Ovary (tissue), 9 donors: ENCODE measurements around the gene MND1. TPM values are rescaled to one million over a fixed set of nuclear protein-coding genes. Genes with fewer than 3 reads are reported as not detected.
A peak's percentile ranks its signal among the peaks of the same experiment; 100 is the strongest.

ENCODE experiments used
- DNase-seq, 5 donors: peaks; one replicate each; pipeline ENCODE4 v3.0.0-alpha.2; 2019 to 2020
- H3K27ac ChIP-seq, 2 donors: fragments of 200-600 bp; one replicate each; pipeline versions ENCODE4 v1.5.1 to v1.8.0; 2019 to 2022
- H3K27me3 ChIP-seq: fragments of 200-600 bp; one replicate; pipeline ENCODE4 v1.8.0; 2022
- H3K36me3 ChIP-seq: fragments of 200-600 bp; sonication (generic); one replicate; pipeline ENCODE4 v1.5.1; 2019
- H3K4me1 ChIP-seq: one replicate; pipeline ENCODE4 v1.8.1; 2013; ENCODE audit warnings: mild to moderate bottlenecking, moderate library complexity; ENCODE audit not compliant: insufficient read depth
- H3K4me3 ChIP-seq: fragments of 200-600 bp; sonication (generic); one replicate; pipeline ENCODE4 v1.5.1; 2017
- H3K9me3 ChIP-seq, 2 donors: fragments of 200-600 bp in 1 of 2; sonication (generic) in 1 of 2; one replicate each; pipeline versions ENCODE4 v1.5.1 to v1.8.1; 2013 to 2019; ENCODE audit warnings: mild to moderate bottlenecking in 1 of 2, moderate library complexity in 1 of 2
- EP300 ChIP-seq: sonication (generic); formaldehyde crosslinking; IDR thresholded peaks from one replicate; pipeline ENCODE4 v1.6.1; 2017; ENCODE audit warnings: antibody characterized with exemption
- POLR2A ChIP-seq: fragments of 450-650 bp; IDR thresholded peaks from one replicate; pipeline ENCODE4 v1.6.1; 2017; ENCODE audit warnings: antibody characterized with exemption, mild to moderate bottlenecking, moderate library complexity
- WGBS, 3 donors: extraction: QIAGEN DNeasy Blood & Tissue Kit in 1 of 3; methylation state at CpG; one replicate each; pipeline versions ENCODE4 v1.1.5 to v1.1.7; 2013 to 2017; 5-methylcytosine and 5-hydroxymethylcytosine counted together
- intact Hi-C, 4 donors: fragments of 100-400 bp; cut with DNase I; formaldehyde crosslinking; loops; one replicate each; pipeline versions ENCODE4 v1.11.0 to v1.15.1; 2022 to 2023
- polyA plus RNA-seq, 2 donors: library from polyadenylated mRNA; stranded (reverse); fragments of 200-250 nt in 1 of 2; fragments of 350-450 nt in 1 of 2; fragmentation: Illumina TruSeq in 1 of 2; extraction: RNeasy Lipid Tissue Mini Kit (QIAGEN cat#74804) in 1 of 2; gene quantifications; one replicate each; pipeline ENCODE4 v1.2.3, GENCODE V29; 2013 to 2014
- total RNA-seq, 7 donors: library from RNA; depleted of rRNA in 2 of 7; stranded (reverse); fragments of >200 nt in 2 of 7; fragmentation: NEBNext Ultra II Directional in 3 of 7; extraction: Animal tissue kit (Norgen Biotek cat#: 25700) in 3 of 7; gene quantifications; one replicate each; pipeline versions ENCODE4 v1.1.0 to v1.2.4, GENCODE V29; 2016 to 2023
- TF ChIP-seq, protein P1 (sequence below), 3 donors: fragments of 450-650 bp in 2 of 3; fragments of 200-600 bp in 1 of 3; IDR thresholded peaks; one replicate each; pipeline versions ENCODE4 v1.5.1 to v1.8.0; 2016 to 2022; ENCODE audit warnings: antibody characterized with exemption in 3 of 3, mild to moderate bottlenecking in 1 of 3
- donor health status: DM: no; HTN: no; CAD: no; lungs with moderate emphysema.
- donor health status: DM: no; HTN: no; CAD: no.
- donor health status: Bipolar disorder and iron deficiency.
- donor health status: DM: yes; HTN: yes; CAD: no.
- donor health status: DM: no; HTN: no; CAD: no.
- donor health status: DM: yes; HTN: yes; CAD: no.

The MND1 gene
- total and polyA plus RNA-seq, 9 donors = 0.28 to 3.7 (median 0.59) TPM; not detected in 4

DNA sequence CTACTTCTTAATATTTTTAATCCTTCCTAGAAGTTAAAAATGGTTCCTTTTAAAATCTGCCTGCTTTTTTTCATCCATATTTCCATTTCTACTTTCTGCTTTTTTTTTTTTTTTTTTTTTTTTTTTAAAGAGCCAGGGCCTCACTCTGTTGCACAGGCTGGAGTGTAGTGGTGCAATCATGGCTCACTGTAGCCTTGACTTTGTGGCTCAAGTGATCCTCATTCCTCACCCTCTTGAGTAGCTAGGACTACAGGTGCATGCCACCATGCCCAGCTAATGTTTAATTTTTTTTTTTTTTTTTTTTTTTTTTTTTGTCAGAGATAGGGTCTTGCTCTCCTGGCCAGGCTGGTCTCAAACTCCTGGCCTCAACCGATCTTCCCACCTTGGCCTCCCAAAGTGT lies 39.7 kb downstream of the MND1 start:
- TF ChIP-seq EP300 = no peak
- TF ChIP-seq, protein P1, sequence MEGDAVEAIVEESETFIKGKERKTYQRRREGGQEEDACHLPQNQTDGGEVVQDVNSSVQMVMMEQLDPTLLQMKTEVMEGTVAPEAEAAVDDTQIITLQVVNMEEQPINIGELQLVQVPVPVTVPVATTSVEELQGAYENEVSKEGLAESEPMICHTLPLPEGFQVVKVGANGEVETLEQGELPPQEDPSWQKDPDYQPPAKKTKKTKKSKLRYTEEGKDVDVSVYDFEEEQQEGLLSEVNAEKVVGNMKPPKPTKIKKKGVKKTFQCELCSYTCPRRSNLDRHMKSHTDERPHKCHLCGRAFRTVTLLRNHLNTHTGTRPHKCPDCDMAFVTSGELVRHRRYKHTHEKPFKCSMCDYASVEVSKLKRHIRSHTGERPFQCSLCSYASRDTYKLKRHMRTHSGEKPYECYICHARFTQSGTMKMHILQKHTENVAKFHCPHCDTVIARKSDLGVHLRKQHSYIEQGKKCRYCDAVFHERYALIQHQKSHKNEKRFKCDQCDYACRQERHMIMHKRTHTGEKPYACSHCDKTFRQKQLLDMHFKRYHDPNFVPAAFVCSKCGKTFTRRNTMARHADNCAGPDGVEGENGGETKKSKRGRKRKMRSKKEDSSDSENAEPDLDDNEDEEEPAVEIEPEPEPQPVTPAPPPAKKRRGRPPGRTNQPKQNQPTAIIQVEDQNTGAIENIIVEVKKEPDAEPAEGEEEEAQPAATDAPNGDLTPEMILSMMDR (IDR thresholded peaks at IDR 0.05) = no peak
- no peak for TF ChIP-seq POLR2A
- no peaks in the 10 kb centered on the region for H3K4me1 ChIP-seq
- no peaks in the 10 kb centered on the region for H3K36me3 ChIP-seq
- no peaks in the 10 kb centered on the region for H3K9me3 ChIP-seq
- intact Hi-C loops = no loop called here
- no peaks in the 10 kb centered on the region for H3K27me3 ChIP-seq
- H3K4me3 ChIP-seq = no peak overlapping the region
- WGBS, 3 donors = 96 to 100% (median 97%) methylated on average over 1 of the region's 1 CpG
- no peak for DNase-seq
- no peak overlapping the region for H3K27ac ChIP-seq

DNA sequence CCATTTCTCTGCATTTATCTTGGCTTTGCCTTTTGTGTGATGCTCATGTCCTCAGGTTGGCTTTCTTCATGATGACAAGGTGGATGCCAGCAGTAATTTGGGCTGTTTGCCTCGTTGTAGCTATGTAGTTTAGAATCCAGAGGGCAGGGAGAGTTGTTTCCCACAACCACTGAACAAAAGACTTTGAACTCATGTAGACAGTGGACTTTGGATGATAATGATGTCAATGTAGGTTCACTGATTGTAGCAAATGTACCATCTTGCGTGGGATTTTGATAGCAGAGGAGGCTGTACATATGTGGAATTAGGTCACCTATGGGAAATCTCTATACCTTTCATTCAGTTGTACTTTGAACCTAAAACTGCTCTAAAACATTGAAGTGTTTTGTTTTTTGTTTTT lies 41.3 kb downstream of the MND1 start:
- H3K27ac ChIP-seq = no peak overlapping the region
- no peak overlapping the region for H3K4me3 ChIP-seq
- H3K36me3 ChIP-seq = no peaks in the 10 kb centered on the region
- TF ChIP-seq, protein P1 (IDR thresholded peaks at IDR 0.05) = no peak
- TF ChIP-seq EP300 = no peak
- TF ChIP-seq POLR2A = no peak
- WGBS, 3 donors = 84 to 96% (median 86%) methylated on average over 2 of the region's 2 CpGs
- intact Hi-C loops = no loop called here
- DNase-seq = no peak
- H3K4me1 ChIP-seq = no peaks in the 10 kb centered on the region
- no peaks in the 10 kb centered on the region for H3K27me3 ChIP-seq
- no peaks in the 10 kb centered on the region for H3K9me3 ChIP-seq

DNA sequence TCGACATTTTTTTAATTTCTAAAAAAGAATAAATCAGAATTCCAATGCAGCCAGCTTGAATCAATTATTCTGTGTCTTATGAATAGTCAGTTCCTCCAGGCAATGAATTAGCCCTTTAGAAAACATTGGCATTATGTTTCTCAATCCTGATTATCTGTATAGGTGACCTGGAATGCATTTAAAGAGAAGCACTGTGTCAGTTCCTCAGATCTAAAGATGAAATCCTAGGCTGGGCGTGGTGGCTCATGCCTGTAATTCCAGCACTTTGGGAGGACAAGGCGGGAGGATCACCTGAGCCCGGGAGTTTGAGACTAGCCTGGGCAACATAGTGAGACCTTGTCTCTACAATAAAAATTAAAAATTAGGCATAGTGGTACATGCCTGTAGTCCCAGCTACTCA lies 43.5 kb downstream of the MND1 start:
- no peak overlapping the region for H3K4me3 ChIP-seq
- no peak for DNase-seq
- H3K36me3 ChIP-seq = no peaks in the 10 kb centered on the region
- H3K27ac ChIP-seq = no peak overlapping the region
- intact Hi-C loops = no loop called here
- H3K9me3 ChIP-seq = no peaks in the 10 kb centered on the region
- no peaks in the 10 kb centered on the region for H3K27me3 ChIP-seq
- 83 to 86% (median 85%) methylated on average over 4 of the region's 4 CpGs for WGBS, 3 donors
- no peak for TF ChIP-seq POLR2A
- no peak for TF ChIP-seq EP300
- TF ChIP-seq, protein P1 (IDR thresholded peaks at IDR 0.05) = no peak
- no peaks in the 10 kb centered on the region for H3K4me1 ChIP-seq

DNA sequence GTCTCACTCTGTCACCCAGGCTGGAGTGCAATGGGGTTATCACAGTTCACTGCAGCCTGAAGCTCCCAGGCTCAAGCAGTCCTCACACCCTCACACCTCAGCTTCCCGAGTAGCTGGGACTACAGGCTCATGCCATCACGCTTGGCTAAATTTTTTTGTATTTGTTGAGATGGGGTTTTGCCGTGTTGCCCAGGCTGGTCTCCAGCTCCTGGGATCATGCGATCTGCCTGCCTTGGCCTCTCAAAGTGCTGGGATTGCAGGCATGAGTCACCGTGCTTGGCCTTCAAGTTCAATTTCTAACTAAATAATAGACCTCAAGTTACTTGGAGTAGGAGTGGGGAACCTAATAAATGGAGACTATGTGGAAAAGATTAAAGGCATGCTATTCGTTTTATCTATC lies 48.9 kb downstream of the MND1 start:
- peak in 1 of 5 donors; percentile 21 for DNase-seq
- H3K9me3 ChIP-seq = no peaks in the 10 kb centered on the region
- H3K36me3 ChIP-seq = no peaks in the 10 kb centered on the region
- no peak overlapping the region for H3K27ac ChIP-seq
- H3K4me3 ChIP-seq = no peak overlapping the region
- TF ChIP-seq, protein P1 (IDR thresholded peaks at IDR 0.05) = no peak
- TF ChIP-seq EP300 (no peak), POLR2A (no peak)
- 47 to 56% (median 53%) methylated on average over 6 of the region's 6 CpGs for WGBS, 3 donors
- intact Hi-C loops = no loop called here
- H3K4me1 ChIP-seq = no peaks in the 10 kb centered on the region
- no peaks in the 10 kb centered on the region for H3K27me3 ChIP-seq
